H1 (cell line): ENCODE data around the gene HOXD10. TPM values are rescaled to one million over a fixed set of nuclear protein-coding genes. Genes with fewer than 3 reads are reported as not detected.

Source experiments
- CTCF ChIA-PET: fragments of 300-600 bp; sonication (Branson Sonifier 250); formaldehyde crosslinking; loops from one replicate; lab custom pipeline; 2021; ENCODE audit not compliant: partially characterized antibody; lab: Charles Lee
- POLR2A ChIA-PET: fragments of 300-600 bp; sonication (Branson Sonifier 250); formaldehyde crosslinking; loops from one replicate; lab custom pipeline; 2021; ENCODE audit warnings: inconsistent platforms; ENCODE audit not compliant: partially characterized antibody; lab: Charles Lee
- DNase-seq, 2 experiments: peaks; one replicate each; pipeline versions ENCODE4 v3.0.0 to v3.0.0-alpha.2; 2010 to 2022; ENCODE audit warnings: low spot score in 2 of 2, low read depth in 1 of 2, mixed read lengths in 1 of 2
- FAIRE-seq: peaks from 2 replicates; lab custom pipeline; 2011; peaks lifted over from hg19 to GRCh38; lab: Jason Lieb, UNC
- H2AFZ ChIP-seq: 2 replicates; pipeline ENCODE4 v1.8.1; 2012; ENCODE audit warnings: low read length, inconsistent platforms
- H2AK5ac ChIP-seq: 2 replicates; pipeline ENCODE4 v1.6.1; 2013; ENCODE audit warnings: low read depth, low read length
- H2BK120ac ChIP-seq: replicated peaks from 2 replicates; pipeline ENCODE3; 2013; ENCODE audit warnings: low read depth, low read length, inconsistent platforms
- H2BK12ac ChIP-seq: 2 replicates; pipeline ENCODE4 v1.6.1; 2013; ENCODE audit warnings: low read depth, low read length
- H2BK15ac ChIP-seq: 2 replicates; pipeline ENCODE4 v1.6.1; 2013; ENCODE audit warnings: low read length
- H2BK20ac ChIP-seq: 2 replicates; pipeline ENCODE4 v1.6.1; 2013; ENCODE audit warnings: low read length
- H2BK5ac ChIP-seq: 2 replicates; pipeline ENCODE4 v1.6.1; 2013; ENCODE audit warnings: low read depth, low read length
- H3K14ac ChIP-seq: 2 replicates; pipeline ENCODE4 v1.6.1; 2013; ENCODE audit warnings: inconsistent platforms; ENCODE audit not compliant: insufficient read length
- H3K18ac ChIP-seq: 2 replicates; pipeline ENCODE4 v1.6.1; 2013; ENCODE audit warnings: low read length; ENCODE audit errors: extremely low read depth
- H3K23ac ChIP-seq: 2 replicates; pipeline ENCODE4 v1.6.1; 2013; ENCODE audit warnings: inconsistent platforms; ENCODE audit not compliant: insufficient read length
- H3K23me2 ChIP-seq: 2 replicates; pipeline ENCODE4 v1.6.1; 2013; ENCODE audit warnings: low read depth, low read length
- H3K27ac ChIP-seq: 2 replicates; pipeline ENCODE4 v1.6.1; 2011; ENCODE audit warnings: low read depth, low read length, inconsistent platforms
- H3K27me3 ChIP-seq, 4 experiments: replicated peaks in 1 of 4; 1 replicate in 1 of 4; 2 replicates in 3 of 4; pipeline versions ENCODE4 v1.6.1 to v1.8.1; 2011 to 2013; ENCODE audit warnings: low read length in 3 of 4, mild to moderate bottlenecking in 3 of 4, inconsistent platforms in 2 of 4, mixed read lengths in 2 of 4, moderate library complexity in 1 of 4; ENCODE audit not compliant: control insufficient read depth in 3 of 4, insufficient read depth in 3 of 4; ENCODE audit errors: extremely low read depth in 1 of 4
- H3K36me3 ChIP-seq, 4 experiments: 2 replicates each; pipeline versions ENCODE4 v1.6.1 to v1.8.1; 2011 to 2013; ENCODE audit warnings: mild to moderate bottlenecking in 4 of 4, low read length in 3 of 4, moderate library complexity in 2 of 4, control low read depth in 1 of 4, inconsistent platforms in 1 of 4; ENCODE audit not compliant: insufficient read depth in 4 of 4, control insufficient read depth in 2 of 4
- H3K4ac ChIP-seq: replicated peaks from 2 replicates; pipeline ENCODE3; 2013; ENCODE audit warnings: low read length, low read depth, mixed read lengths, inconsistent platforms; ENCODE audit not compliant: insufficient read length
- H3K4me1 ChIP-seq, 4 experiments: replicated peaks in 1 of 4; 1 replicate in 1 of 4; 2 replicates in 3 of 4; pipeline versions ENCODE4 v1.6.1 to v1.8.1; 2011 to 2013; ENCODE audit warnings: low read length in 3 of 4, inconsistent platforms in 2 of 4, mixed read lengths in 1 of 4; ENCODE audit not compliant: insufficient read depth in 4 of 4, control insufficient read depth in 3 of 4
- H3K4me2 ChIP-seq, 2 experiments: 2 replicates each; pipeline versions ENCODE4 v1.6.1 to v1.8.1; 2011 to 2013; ENCODE audit warnings: low read depth in 2 of 2, low read length in 2 of 2, control low read depth in 1 of 2, inconsistent platforms in 1 of 2, mild to moderate bottlenecking in 1 of 2; ENCODE audit not compliant: insufficient read depth in 1 of 2
- H3K4me3 ChIP-seq, 4 experiments: fragments of 200-600, 300-600 bp in 1 of 4; sonication (generic), shearing (Covaris generic), sonication (Bioruptor Twin) in 1 of 4; 2 replicates each; pipeline versions ENCODE4 v1.5.1 to v1.8.1; 2011 to 2016; ENCODE audit warnings: low read length in 4 of 4, low read depth in 3 of 4, control low read depth in 2 of 4, inconsistent platforms in 2 of 4, mild to moderate bottlenecking in 2 of 4, mixed read lengths in 1 of 4, moderate library complexity in 1 of 4; ENCODE audit not compliant: insufficient read depth in 2 of 4; ENCODE audit errors: extremely low read depth in 1 of 4
- H3K56ac ChIP-seq: replicated peaks from 2 replicates; pipeline ENCODE3; 2013; ENCODE audit warnings: low read depth, mild to moderate bottlenecking, mixed read lengths, low read length, inconsistent platforms; ENCODE audit not compliant: insufficient read length
- H3K79me1 ChIP-seq: 2 replicates; pipeline ENCODE4 v1.6.1; 2013; ENCODE audit warnings: low read depth, low read length, control low read depth
- H3K79me2 ChIP-seq, 2 experiments: 2 replicates each; pipeline versions ENCODE4 v1.6.1 to v1.8.1; 2012 to 2013; ENCODE audit warnings: low read length in 2 of 2, mild to moderate bottlenecking in 2 of 2, inconsistent platforms in 1 of 2; ENCODE audit not compliant: insufficient read depth in 2 of 2, control insufficient read depth in 1 of 2
- H3K9ac ChIP-seq, 4 experiments: replicated peaks in 1 of 4; 1 replicate in 1 of 4; 2 replicates in 3 of 4; pipeline versions ENCODE4 v1.6.1 to v1.8.1; 2011 to 2013; ENCODE audit warnings: low read depth in 3 of 4, low read length in 3 of 4, control low read depth in 2 of 4, mild to moderate bottlenecking in 2 of 4, moderate library complexity in 2 of 4, inconsistent platforms in 1 of 4; ENCODE audit errors: extremely low read depth in 1 of 4
- H3K9me3 ChIP-seq, 2 experiments: 2 replicates each; pipeline versions ENCODE4 v1.6.1 to v1.8.1; 2012 to 2013; ENCODE audit warnings: mild to moderate bottlenecking in 2 of 2, moderate library complexity in 2 of 2, control low read depth in 1 of 2, inconsistent platforms in 1 of 2, low read depth in 1 of 2, low read length in 1 of 2, mixed read lengths in 1 of 2; ENCODE audit not compliant: insufficient read depth in 2 of 2
- H4K20me1 ChIP-seq, 2 experiments: replicated peaks in 1 of 2; 2 replicates each; pipeline versions ENCODE3 to v1.8.1; 2011 to 2013; ENCODE audit warnings: inconsistent platforms in 2 of 2, low read length in 2 of 2, mild to moderate bottlenecking in 1 of 2; ENCODE audit not compliant: insufficient read depth in 2 of 2, control insufficient read depth in 1 of 2
- H4K5ac ChIP-seq: 2 replicates; pipeline ENCODE4 v1.6.1; 2013; ENCODE audit warnings: low read length, low read depth, mixed read lengths, inconsistent platforms; ENCODE audit not compliant: insufficient read length
- H4K8ac ChIP-seq: 2 replicates; pipeline ENCODE4 v1.8.0; 2013; ENCODE audit warnings: mild to moderate bottlenecking, moderate library complexity, low read length, inconsistent platforms; ENCODE audit not compliant: insufficient read depth; ENCODE audit errors: extremely low read depth
- H4K91ac ChIP-seq: replicated peaks from 2 replicates; pipeline ENCODE3; 2013; ENCODE audit warnings: low read length, mixed read lengths, inconsistent platforms; ENCODE audit not compliant: insufficient read length
- CTBP2 ChIP-seq: IDR thresholded peaks from 2 replicates; pipeline ENCODE4 v1.7.0; 2011; ENCODE audit warnings: borderline replicate concordance, mild to moderate bottlenecking, moderate library complexity, mixed read lengths, low read length; ENCODE audit not compliant: insufficient read depth, insufficient read length
- EZH2 ChIP-seq: fragments of 200-600 bp; sonication (generic); IDR thresholded peaks from 2 replicates; pipeline ENCODE4 v1.7.1; 2012; ENCODE audit warnings: low read depth, mild to moderate bottlenecking, moderate library complexity, low read length, inconsistent platforms; ENCODE audit not compliant: severe bottlenecking
- MAX ChIP-seq: IDR thresholded peaks from 2 replicates; pipeline ENCODE4 v1.6.1; 2012; ENCODE audit warnings: inconsistent platforms
- SIN3A ChIP-seq, 2 experiments: IDR thresholded peaks in 1 of 2; conservative IDR thresholded peaks in 1 of 2; 2 replicates each; pipeline ENCODE4 v1.6.1; 2011 to 2012; ENCODE audit warnings: low read length in 2 of 2, improper control_type of control experiment in 1 of 2, low read depth in 1 of 2, mild to moderate bottlenecking in 1 of 2
- SIRT6 ChIP-seq: IDR thresholded peaks from one replicate; pipeline ENCODE4 v1.7.1; 2012; ENCODE audit warnings: low read length, inconsistent platforms
- SUZ12 ChIP-seq: fragments of 200-600 bp; sonication (generic); IDR thresholded peaks from 2 replicates; pipeline ENCODE4 v1.6.1; 2012; ENCODE audit warnings: mild to moderate bottlenecking, inconsistent platforms, low read length, moderate library complexity, mixed read lengths
- TAF7 ChIP-seq: optimal IDR thresholded peaks from 2 replicates; pipeline ENCODE3; 2011; ENCODE audit warnings: low read depth, mild to moderate bottlenecking, inconsistent platforms, low read length, moderate library complexity, borderline replicate concordance
- YY1 ChIP-seq: IDR thresholded peaks from 2 replicates; pipeline ENCODE4 v1.6.1; 2011; ENCODE audit warnings: low read depth, mild to moderate bottlenecking, low read length
- WGBS, 2 experiments: shearing (Covaris generic) in 1 of 2; methylation state at CpG; one replicate each; pipeline versions ENCODE4 v1.1.6 to v1.1.7; 2013 to 2015; ENCODE audit warnings: low lambda C conversion rate in 2 of 2, mixed read lengths in 2 of 2, inconsistent platforms in 1 of 2, low coverage in 1 of 2, missing lambda C conversion rate in 1 of 2; ENCODE audit not compliant: insufficient replicate concordance in 2 of 2, insufficient coverage in 1 of 2, insufficient read length in 1 of 2; ENCODE audit errors: extremely low coverage in 1 of 2, missing lambda C conversion rate in 1 of 2; 5-methylcytosine and 5-hydroxymethylcytosine counted together
- polyA plus RNA-seq, 7 experiments: library from polyadenylated mRNA; depleted of rRNA in 3 of 7; stranded (reverse) in 5 of 7; unstranded in 2 of 7; fragments of >200 nt in 5 of 7; fragments of 200-250 nt in 2 of 7; gene quantifications; 1 replicate in 5 of 7; 2 replicates in 1 of 7; 4 replicates in 1 of 7; pipeline versions ENCODE4 v1.2.1 to v1.2.3, GENCODE V29; 2011 to 2013; ENCODE audit warnings: missing spikeins in 2 of 7, mixed read lengths in 2 of 7
- total RNA-seq: library from RNA; stranded (reverse); fragmentation: NEBNext Ultra II Directional; extraction: Animal tissue kit (Norgen Biotek cat#: 25700); gene quantifications from 2 replicates; pipeline ENCODE4 v1.2.1, GENCODE V29; 2021

Gene HOXD10
- total and polyA plus RNA-seq, 2 of the 8 experiments (the other 6 are each of a cell fraction or from before 2014, with no cell fraction given) = not detected

GRCh38 chr2:176099728-176100546 lies 16.6 kb upstream of the HOXD10 start, which contains the start of gene HOXD12:
HOXD12 (plus strand) TSS chr2:176099795; CDS start chr2:176099802, 7 bp downstream.
- Histone ChIP-seq H2AFZ (no peak within 1 kb of the TSS), H3K27ac (no peak within 1 kb of the TSS), H3K14ac (no peak within 1 kb of the TSS), H4K8ac (peak within 1 kb of the TSS; percentile 62), H4K20me1 (peaks cover 7 to 34% of the 10 kb centered on the region in 2 experiments), H3K36me3 (no peaks in the 10 kb centered on the region; a peak in 1 of 8 replicates), H3K27me3 (peaks cover 79 to 99% (median 94%) of the 10 kb centered on the region in 4 experiments), H3K18ac (peak within 1 kb of the TSS; percentile 19; the same call in 1 of the 2 replicates), H3K4ac (no peak within 1 kb of the TSS), H2BK15ac (peak within 1 kb of the TSS; percentile 81; the same call in 1 of the 2 replicates), H3K9ac (no peak within 1 kb of the TSS), H3K4me2 (peak within 1 kb of the TSS; percentile 14 to 77), H3K4me1 (peaks cover 0 to 31% (median 15%) of the 10 kb centered on the region in 4 experiments; a peak in 6 of 7 replicates)
- 5% methylated on average over 56 of the region's 70 CpGs; no CpG with 5 or more reads in 1 of the 2 experiments for WGBS, 2 experiments
- peak in 1 of 2 experiments; percentile 64 for DNase-seq
- POLR2A ChIA-PET = no interaction called here
- TF ChIP-seq SIN3A (conservative IDR thresholded peaks at IDR 0.05 in 1 of 2, IDR thresholded peaks at IDR 0.05 in 1 of 2; ENCODE audit: low read depth in 1 of 2, low read length in 2 of 2) (no peak), TAF7 (no peak), EZH2 (peak; percentile 94), SIRT6 (no peak), SUZ12 (peak; percentile 95), CTBP2 (peak; percentile 8), YY1 (no peak; the same call in 1 of the 2 replicates), MAX (no peak)
- TF ChIP-seq, all 59 proteins: peak for 3
- Histone ChIP-seq H2BK5ac (no peak within 1 kb of the TSS), H3K79me2 (no peaks in the 10 kb centered on the region), H3K23me2 (peaks cover 6% of the 10 kb centered on the region), H2BK20ac (peak within 1 kb of the TSS; percentile 21; the same call in 1 of the 2 replicates), H3K79me1 (no peaks in the 10 kb centered on the region), H2AK5ac (peak within 1 kb of the TSS; percentile 88; the same call in 1 of the 2 replicates), H3K9me3 (no peaks in the 10 kb centered on the region), H3K4me3 (peak within 1 kb of the TSS; percentile 14 to 54 (median 24); a peak in 5 of 8 replicates), H3K56ac (no peak within 1 kb of the TSS), H3K23ac (no peak within 1 kb of the TSS), H4K5ac (no peak within 1 kb of the TSS), H4K91ac (no peak within 1 kb of the TSS), H2BK12ac (peak within 1 kb of the TSS; percentile 94; the same call in 1 of the 2 replicates), H2BK120ac (no peak within 1 kb of the TSS)
- FAIRE-seq = no peak
- CTCF ChIA-PET = interaction anchor here (0.7 to 6.5 kb wide), 2 partner anchors 9 to 18 kb away, joined by 3 to 130 read pairs; partner anchors contain the start of gene EVX2
